ENCODE results near the gene FNDC3B.
"Not testable (repeated sequence)": the region's sequence is repeated elsewhere in the genome, so short reads cannot be mapped to it uniquely, and the experiment has no call there.

Gene FNDC3B

DNA sequence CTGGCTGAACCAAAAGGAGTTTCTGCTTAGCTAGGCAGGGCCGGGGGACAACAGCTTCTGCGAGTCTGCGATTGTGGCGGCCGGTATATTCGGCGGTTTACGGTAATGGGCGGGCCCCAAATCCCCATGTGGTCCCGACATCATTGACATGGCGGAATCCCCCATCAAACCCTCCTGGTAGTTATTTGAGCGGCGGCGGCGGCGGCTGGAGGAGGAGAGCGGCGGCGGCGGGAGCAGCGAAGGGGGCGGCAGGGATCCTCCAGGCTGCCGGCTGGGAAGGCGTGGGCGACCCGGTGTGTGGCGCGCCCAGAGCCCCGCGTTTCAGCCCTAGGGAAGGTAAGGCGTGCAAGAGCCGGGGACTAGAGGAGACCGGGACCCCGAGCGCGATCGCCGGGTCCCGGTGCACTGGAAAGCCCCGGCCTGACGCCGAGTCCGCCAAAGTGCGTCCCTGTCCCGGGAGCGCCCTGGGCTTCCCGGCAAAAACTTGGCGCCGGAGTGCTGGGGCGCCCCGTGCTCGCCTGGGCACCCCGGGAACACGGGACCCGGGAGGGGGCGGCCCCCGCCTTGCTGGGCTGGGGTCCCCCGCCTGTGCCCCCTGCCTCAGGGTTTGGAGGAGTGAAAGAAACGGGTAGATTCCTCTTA is at the start of gene FNDC3B:
FNDC3B (plus strand) TSS at position 143 of the 642 bp plus-strand sequence. CDS start 72,902 bp downstream, outside the sequence.
- DNase-seq: peak; percentile 89

- not testable (repeated sequence) for DNase-seq
Observed at GRCh38 chr3:171990239-171990638, 49.1 kb upstream of the FNDC3B start.

GRCh38 chr3:171991166-171991565 is 48.2 kb upstream of the FNDC3B start:
- no peak for DNase-seq

GRCh38 chr3:171994646-171995428 is 44.5 kb upstream of the FNDC3B start:
- DNase-seq: no peak

DNA sequence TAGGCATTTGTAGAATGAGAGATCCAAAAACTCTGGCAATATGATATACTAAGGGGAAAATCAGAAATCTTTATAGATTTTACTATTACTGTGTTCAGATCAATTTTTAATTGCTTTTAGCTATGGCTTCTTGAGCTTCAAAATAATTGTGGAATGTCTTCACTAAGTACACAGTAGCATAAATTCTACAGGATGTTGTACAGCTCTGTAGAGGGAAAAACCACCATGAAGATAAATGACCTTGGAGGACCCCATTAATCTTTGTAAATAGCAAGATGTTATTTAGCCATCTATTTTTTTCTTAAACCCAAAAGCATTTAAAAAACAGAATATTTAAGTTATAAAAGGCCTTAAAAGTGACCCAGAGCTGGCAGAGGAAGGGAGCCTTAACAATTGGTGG is 43.9 kb upstream of the FNDC3B start:
- DNase-seq: no peak

GRCh38 chr3:171996178-171996817 is 43.1 kb upstream of the FNDC3B start:
- DNase-seq: no peak

GRCh38 chr3:171998731-171999130 is 40.6 kb upstream of the FNDC3B start:
- not testable (repeated sequence) for DNase-seq

DNA sequence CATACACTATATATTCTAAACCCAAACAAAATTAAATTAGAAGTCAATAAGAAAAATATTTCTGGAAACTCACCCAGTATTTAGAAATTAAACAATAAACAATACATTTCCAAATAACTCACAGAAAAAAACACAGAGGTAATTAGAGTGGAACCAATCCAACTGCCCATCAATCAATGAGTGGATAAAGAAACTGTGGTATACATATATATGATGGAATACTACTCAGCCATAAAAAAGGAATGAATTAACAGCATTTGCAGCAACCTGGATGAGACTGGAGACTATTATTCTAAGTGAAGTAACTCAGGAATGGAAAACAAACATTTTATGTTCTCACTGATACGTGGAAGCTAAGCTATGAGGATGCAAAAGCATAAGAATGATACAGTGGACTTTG is 37.8 kb upstream of the FNDC3B start:
- not testable (repeated sequence) for DNase-seq

- DNase-seq: no peak
Observed at GRCh38 chr3:172002512-172003078, 36.8 kb upstream of the FNDC3B start.

DNA sequence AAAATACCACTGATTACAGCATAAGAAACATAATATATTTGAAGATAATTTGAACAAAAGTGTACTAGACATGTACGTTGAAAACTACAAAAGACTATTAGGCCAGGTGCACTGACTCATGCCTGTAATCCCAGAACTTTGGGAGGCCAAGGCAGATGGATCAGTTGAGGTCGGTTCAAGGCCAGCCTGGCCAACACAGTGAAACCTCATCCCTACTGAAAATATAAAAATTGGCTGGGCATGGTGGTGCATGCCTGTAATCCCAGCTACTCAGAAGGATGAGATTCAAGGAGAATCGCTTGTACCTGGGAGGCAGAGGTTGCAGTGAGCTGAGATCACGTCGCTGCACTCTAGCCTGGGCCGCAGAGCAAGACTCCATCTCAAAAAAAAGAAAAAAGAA is 36.2 kb upstream of the FNDC3B start:
- DNase-seq: no peak

- DNase-seq: no peak
Observed at GRCh38 chr3:172007065-172007370, 32.4 kb upstream of the FNDC3B start.

- DNase-seq: peak; percentile 56
Observed at GRCh38 chr3:172009803-172010202, 29.6 kb upstream of the FNDC3B start.

DNA sequence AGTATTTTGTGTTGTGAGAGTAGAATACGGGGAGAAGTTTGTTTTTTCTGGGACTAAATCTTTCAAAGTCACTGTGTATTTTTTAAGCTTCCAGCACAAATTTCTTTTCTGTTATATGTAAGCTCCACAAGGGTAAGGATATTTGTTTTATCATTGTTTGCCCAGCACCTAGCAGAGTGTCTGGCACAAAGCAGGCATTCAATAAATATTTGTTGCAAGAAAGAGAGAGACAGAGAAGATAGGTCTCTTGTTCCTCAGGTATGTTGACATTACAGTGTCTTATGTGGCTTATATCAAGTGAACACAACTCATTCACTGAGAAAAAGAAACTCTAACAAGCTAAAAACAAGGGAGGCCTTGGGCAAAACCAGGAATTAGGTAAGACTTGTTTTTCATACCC is 26.6 kb upstream of the FNDC3B start:
- DNase-seq: no peak

DNA sequence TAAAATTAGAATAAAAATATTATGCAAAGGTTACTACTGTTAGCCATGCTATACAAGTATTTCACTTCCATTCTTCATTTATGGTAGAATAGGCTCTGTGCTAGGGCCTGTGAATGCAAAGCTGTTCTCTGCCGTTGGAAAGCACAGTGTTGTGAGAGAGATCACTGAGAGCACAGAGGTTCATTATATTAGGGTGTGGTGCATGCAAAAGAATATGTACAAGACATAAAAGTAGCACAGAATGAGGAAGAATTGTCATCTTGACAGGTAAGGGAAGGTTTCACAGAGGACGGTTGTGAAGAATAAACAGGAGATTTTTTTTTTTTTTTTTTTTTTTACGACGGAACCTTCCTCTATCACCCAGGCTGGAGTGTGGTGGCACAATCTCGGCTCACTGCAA is 25.2 kb upstream of the FNDC3B start:
- DNase-seq: no peak

DNA sequence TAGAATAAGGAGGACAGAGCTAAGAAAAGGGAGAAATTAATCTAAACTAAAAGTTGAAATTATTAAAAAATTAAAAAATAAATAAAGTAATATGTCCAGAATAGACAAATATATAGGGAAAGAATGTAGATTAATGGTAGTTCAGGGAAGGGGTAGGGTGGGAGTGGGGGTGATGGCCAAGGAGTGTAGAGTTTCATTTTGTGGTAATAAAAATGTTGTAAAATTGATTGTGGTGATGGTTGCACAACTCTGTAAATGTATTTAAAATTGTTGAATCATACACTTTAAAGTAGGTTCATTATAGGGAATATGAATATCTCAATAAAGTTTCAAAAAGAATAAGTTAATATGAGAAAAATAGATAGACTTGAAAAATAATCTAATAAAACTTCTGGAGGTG is 21.0 kb upstream of the FNDC3B start:
- DNase-seq: no peak

DNA sequence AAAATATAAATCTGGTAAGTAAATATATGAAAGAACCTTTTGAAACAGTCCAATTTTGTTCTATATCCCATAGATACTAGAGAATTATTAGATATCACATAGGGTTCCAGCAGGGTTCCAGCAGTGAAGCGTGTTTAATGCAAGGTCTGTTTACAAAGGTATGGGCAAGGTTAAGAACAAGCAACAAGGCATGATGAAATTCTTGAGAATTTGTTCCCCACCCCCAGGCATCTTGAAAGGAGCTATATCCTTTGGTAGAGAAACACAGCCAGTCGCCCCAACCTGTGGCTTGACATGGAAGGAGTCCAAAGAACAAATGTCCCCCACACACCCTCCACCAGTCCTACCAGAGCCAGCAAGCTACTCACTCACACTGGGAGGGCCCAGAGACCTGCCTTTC is 18.6 kb upstream of the FNDC3B start:
- no peak for DNase-seq

DNA sequence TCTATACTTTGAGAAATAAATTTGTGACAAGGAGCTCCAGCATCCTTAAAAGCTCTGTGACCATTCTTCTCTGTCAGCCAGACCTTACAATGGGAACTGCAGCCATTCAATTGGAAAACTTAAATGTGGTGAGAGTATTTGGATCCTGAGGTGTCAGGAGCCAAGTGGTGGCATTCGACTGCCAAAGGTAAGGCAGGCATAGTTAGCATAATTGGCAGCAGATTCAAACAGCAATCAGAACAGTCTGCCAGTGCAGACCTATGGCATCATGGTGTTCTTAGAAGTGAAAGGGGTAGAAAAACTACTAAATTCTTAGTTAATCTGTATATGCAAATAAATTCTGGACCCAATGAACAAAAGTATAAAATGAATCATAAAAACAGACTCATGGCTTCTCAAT is 18.2 kb upstream of the FNDC3B start:
- no peak for DNase-seq

DNA sequence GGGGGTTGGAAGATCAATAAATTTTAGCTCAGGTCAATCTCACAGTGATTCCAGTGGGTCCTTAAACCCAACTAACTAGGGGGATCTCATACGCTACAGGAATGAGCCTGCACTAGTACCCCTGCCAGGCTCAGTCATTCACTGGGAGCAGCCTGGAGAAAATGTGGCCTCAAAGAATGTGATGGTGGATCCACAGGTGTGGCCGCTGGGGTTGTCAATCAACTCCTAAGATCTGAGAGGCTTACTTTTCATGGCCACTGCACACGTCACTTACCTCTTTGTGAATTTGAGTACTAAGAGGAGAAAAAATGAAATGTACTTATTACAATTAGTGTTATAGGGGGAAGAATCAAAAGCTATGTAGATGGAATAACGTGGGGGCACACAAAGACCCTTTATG is 17.5 kb upstream of the FNDC3B start:
- DNase-seq: no peak

GRCh38 chr3:172023915-172024314 is 15.5 kb upstream of the FNDC3B start:
- no peak for DNase-seq

DNA sequence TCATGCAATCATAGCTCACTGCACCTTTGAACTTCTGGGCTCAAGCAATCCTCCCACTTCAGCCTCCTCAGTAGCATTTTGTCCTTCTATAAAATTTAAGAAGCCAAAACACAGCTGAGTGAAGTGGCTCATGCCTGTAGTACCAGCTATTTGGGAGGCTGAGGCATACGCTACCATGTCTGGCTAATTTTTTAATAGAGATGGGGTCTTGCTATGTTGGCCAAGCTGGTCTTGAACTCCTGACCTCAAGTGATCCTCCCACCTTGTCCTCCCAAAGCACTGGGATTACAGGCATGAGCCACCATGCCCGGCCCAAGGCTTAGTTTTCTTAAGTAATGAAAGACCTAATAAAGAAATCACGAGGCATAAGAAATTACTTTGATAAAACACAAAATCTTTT is 14.7 kb upstream of the FNDC3B start:
- no peak for DNase-seq

DNA sequence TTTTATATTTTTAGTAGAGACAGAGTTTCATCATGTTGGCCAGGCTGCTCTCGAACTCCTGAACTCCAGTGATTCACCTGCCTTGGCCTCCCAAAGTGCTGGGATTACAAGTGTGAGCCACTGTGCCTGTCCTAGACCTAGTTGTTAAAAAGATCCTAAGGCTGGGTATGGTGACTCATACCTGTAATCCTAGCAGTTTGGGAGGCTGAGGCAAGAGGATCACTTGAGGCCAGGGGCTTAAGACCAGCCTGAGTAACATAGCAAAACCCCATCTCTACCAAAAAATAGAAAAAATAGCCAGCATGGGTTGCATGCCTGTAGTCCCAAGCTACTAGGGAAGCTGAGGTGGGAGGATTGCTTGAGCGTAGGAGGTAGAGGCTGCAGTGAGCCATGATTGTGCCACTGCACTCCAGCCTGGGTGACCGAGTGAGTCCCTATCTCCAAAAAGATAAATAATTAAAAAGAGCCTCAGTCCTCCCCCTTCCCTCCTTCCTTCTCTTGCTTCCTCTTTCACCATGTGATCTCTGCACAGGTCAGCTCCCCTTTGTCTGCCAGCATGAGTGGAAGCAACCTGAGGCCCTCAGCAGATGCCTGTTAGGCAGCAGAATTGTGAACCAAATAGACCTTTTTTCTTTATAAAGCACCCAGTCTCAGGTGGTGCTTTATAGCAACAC is 9.8 kb upstream of the FNDC3B start:
- no peak for DNase-seq

- peak; percentile 7 for DNase-seq
Observed at GRCh38 chr3:172030181-172030580, 9.2 kb upstream of the FNDC3B start.

DNA sequence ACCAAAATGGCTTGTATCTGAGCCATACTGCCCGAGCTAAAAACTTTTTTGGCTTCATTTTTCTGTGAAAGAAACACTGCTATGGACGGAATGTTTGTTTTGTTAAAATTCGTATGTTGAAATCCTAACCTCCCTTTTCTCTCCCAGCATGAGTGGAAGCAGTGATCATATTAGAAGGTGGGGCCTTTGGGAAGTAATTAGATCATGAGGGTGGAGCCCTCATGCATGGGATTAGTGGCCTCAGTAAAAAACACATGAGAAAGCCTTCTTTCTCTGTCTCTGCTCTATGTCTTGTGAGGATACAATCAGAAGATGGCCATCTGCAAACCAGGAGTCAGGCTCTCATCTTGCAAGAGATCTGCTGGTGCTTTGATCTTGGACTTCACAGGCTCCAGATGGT is 7.4 kb upstream of the FNDC3B start:
- no peak for DNase-seq

Measured in NCI-H1092 treated with DMSO at 0.1 percent for 48 hours (cell line).